GM23338 (cell line): Measurements from ENCODE around the gene MICALL2. TPM values are rescaled to one million over a fixed set of nuclear protein-coding genes. Genes with fewer than 3 reads are reported as not detected.

Experiments used
- ATAC-seq: fragments of 200-7000 bp; cut with Tn5 transposase; 3 replicates; pipeline ENCODE4 v1.9.1; 2020
- DNase-seq: peaks from one replicate; pipeline ENCODE4 v3.0.0-alpha.2; 2015; ENCODE audit warnings: low spot score
- H2AFZ ChIP-seq: fragments of 200-600 bp; sonication (generic); 2 replicates; pipeline ENCODE4 v1.8.0; 2016; ENCODE audit warnings: antibody characterized with exemption, mild to moderate bottlenecking, moderate library complexity
- H3F3A ChIP-seq: fragments of 200-600 bp; sonication (generic); replicated peaks from 2 replicates; pipeline ENCODE4 v1.8.0; 2017; ENCODE audit warnings: antibody characterized with exemption, mixed run types, low read depth
- H3K27ac ChIP-seq: fragments of 200-600 bp; sonication (generic); 2 replicates; pipeline ENCODE4 v1.6.1; 2016; ENCODE audit warnings: low read depth
- H3K27me3 ChIP-seq: fragments of 200-600 bp; sonication (generic); 2 replicates; pipeline ENCODE4 v1.8.0; 2016; ENCODE audit warnings: mild to moderate bottlenecking, mixed run types, moderate library complexity; ENCODE audit not compliant: insufficient read depth
- H3K36me3 ChIP-seq: fragments of 200-600 bp; sonication (generic); 2 replicates; pipeline ENCODE4 v1.8.0; 2016; ENCODE audit warnings: mild to moderate bottlenecking; ENCODE audit not compliant: insufficient read depth
- H3K4me1 ChIP-seq: fragments of 200-600 bp; sonication (generic); 2 replicates; pipeline ENCODE4 v1.8.0; 2016; ENCODE audit warnings: mild to moderate bottlenecking, moderate library complexity; ENCODE audit not compliant: insufficient read depth
- H3K4me2 ChIP-seq: fragments of 200-600 bp; sonication (generic); 2 replicates; pipeline ENCODE4 v1.7.1; 2017; ENCODE audit warnings: mixed run types
- H3K4me3 ChIP-seq: fragments of 200-600 bp; sonication (generic); 2 replicates; pipeline ENCODE4 v1.6.1; 2016; ENCODE audit warnings: mixed run types
- H3K79me2 ChIP-seq: fragments of 200-600 bp; sonication (generic); replicated peaks from 2 replicates; pipeline ENCODE4 v1.8.0; 2017; ENCODE audit warnings: mild to moderate bottlenecking; ENCODE audit not compliant: insufficient read depth
- H3K9me2 ChIP-seq: fragments of 200-600 bp; sonication (generic); 2 replicates; pipeline ENCODE4 v1.8.0; 2017; ENCODE audit not compliant: insufficient read depth
- H4K20me1 ChIP-seq: fragments of 200-600 bp; sonication (generic); replicated peaks from 2 replicates; pipeline ENCODE4 v1.8.0; 2017; ENCODE audit warnings: mild to moderate bottlenecking; ENCODE audit not compliant: insufficient read depth
- H3K27ac Mint-ChIP-seq: 2 replicates; pipeline ENCODE4 v1.8.0; 2020; ENCODE audit warnings: inconsistent platforms, mild to moderate bottlenecking, moderate library complexity, mixed read lengths
- H3K27me3 Mint-ChIP-seq: 3 replicates; pipeline ENCODE4 v1.8.0; 2022; ENCODE audit warnings: low read depth, mild to moderate bottlenecking, moderate library complexity, mixed read lengths, inconsistent platforms; ENCODE audit not compliant: insufficient read depth, poor library complexity
- H3K36me3 Mint-ChIP-seq: 3 replicates; pipeline ENCODE4 v1.8.0; 2021; ENCODE audit warnings: low read depth, mild to moderate bottlenecking, inconsistent platforms, moderate library complexity, mixed read lengths
- H3K4me1 Mint-ChIP-seq: 3 replicates; pipeline ENCODE4 v1.8.0; 2020; ENCODE audit warnings: mild to moderate bottlenecking, inconsistent platforms, mixed read lengths
- H3K4me3 Mint-ChIP-seq: 3 replicates; pipeline ENCODE4 v1.8.0; 2021; ENCODE audit warnings: moderate library complexity, mild to moderate bottlenecking, inconsistent platforms, mixed read lengths
- H3K9me3 Mint-ChIP-seq: 3 replicates; pipeline ENCODE4 v1.8.0; 2020; ENCODE audit warnings: moderate library complexity, mild to moderate bottlenecking, inconsistent platforms, mixed read lengths
- EZH2phosphoT487 ChIP-seq: fragments of 200-600 bp; sonication (generic); IDR thresholded peaks from one replicate; pipeline ENCODE4 v1.8.1; 2018; ENCODE audit warnings: antibody characterized with exemption; ENCODE audit not compliant: unreplicated experiment
- NANOG ChIP-seq: IDR thresholded peaks from 2 replicates; pipeline ENCODE4 v1.6.1; 2016; ENCODE audit warnings: antibody characterized with exemption, borderline replicate concordance
- POLR2AphosphoS5 ChIP-seq: IDR thresholded peaks from 2 replicates; pipeline ENCODE4 v1.6.1; 2016; ENCODE audit warnings: antibody characterized with exemption, low read depth
- ZNF114 ChIP-seq: fragments of 250-450 bp; sonication (Bioruptor Pico); IDR thresholded peaks from 2 replicates; pipeline ENCODE4 v1.5.0; 2020; ENCODE audit warnings: mild to moderate bottlenecking, moderate library complexity
- ZNF331 ChIP-seq: fragments of 250-450 bp; sonication (Bioruptor Pico); IDR thresholded peaks from 2 replicates; pipeline ENCODE4 v1.5.0; 2020; ENCODE audit warnings: low read depth, mild to moderate bottlenecking, moderate library complexity
- polyA plus RNA-seq: library from polyadenylated mRNA; unstranded; fragments of >200 nt; fragmentation: Nextera tagmentation; extraction: Ambion mirVana; gene quantifications from 2 replicates; pipeline ENCODE4 v1.2.1, GENCODE V29; 2016
- total RNA-seq: library from RNA; depleted of rRNA; stranded (reverse); fragments of >200 nt; shearing (Covaris generic); gene quantifications from 2 replicates; pipeline ENCODE4 v1.2.3, GENCODE V29; 2014
- TF ChIP-seq, protein P1 (sequence below): IDR thresholded peaks from one replicate; pipeline ENCODE4 v1.6.1; 2018; ENCODE audit warnings: antibody characterized with exemption; ENCODE audit not compliant: unreplicated experiment
- TF ChIP-seq, protein P2 (sequence below): fragments of 250-450 bp; sonication (Bioruptor Pico); IDR thresholded peaks from 2 replicates; pipeline ENCODE4 v1.5.0; 2020; ENCODE audit warnings: mild to moderate bottlenecking, moderate library complexity

Gene MICALL2
- total and polyA plus RNA-seq, 2 experiments from 2014 or later: 7.0 to 13.0 TPM

DNA sequence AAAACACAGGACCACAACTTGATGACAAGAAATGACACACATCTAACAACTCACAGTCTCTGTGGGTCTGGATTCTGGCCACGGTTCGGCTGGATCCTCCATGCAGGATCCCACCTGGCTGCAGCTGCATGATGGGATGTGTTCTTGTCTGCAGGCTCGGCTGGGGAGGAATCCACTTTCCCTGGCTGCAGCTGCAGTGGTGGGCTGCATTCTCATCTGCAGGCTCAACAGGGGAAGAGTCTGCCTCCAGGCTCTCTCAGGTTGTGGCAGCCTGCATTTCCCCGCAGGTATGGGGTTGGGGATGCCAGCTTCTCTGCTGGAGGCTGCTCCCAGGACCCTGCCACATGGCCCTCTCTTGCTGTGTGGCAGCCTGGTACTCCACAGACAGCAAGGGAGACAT, 64.9 kb downstream of the MICALL2 start:
- Histone ChIP-seq H4K20me1 (no peaks in the 10 kb centered on the region), H3K4me1 (no peaks in the 10 kb centered on the region), H3K27ac (no peak overlapping the region), H3K4me2 (no peak overlapping the region), H2AFZ (no peak overlapping the region), H3K79me2 (no peaks in the 10 kb centered on the region), H3F3A (no peaks in the 10 kb centered on the region), H3K36me3 (no peaks in the 10 kb centered on the region), H3K4me3 (no peak overlapping the region), H3K9me2 (no peaks in the 10 kb centered on the region), H3K27me3 (no peaks in the 10 kb centered on the region)
- ATAC-seq: no peak
- DNase-seq: no peak
- H3K27ac Mint-ChIP-seq: no peak overlapping the region
- no peaks in the 10 kb centered on the region for H3K4me1 Mint-ChIP-seq
- H3K9me3 Mint-ChIP-seq: peaks cover 19% of the 10 kb centered on the region
- no peaks in the 10 kb centered on the region for H3K36me3 Mint-ChIP-seq
- no peak overlapping the region for H3K4me3 Mint-ChIP-seq
- TF ChIP-seq POLR2AphosphoS5 (no peak), EZH2phosphoT487 (no peak), ZNF331 (CRISPR knock-in tag) (no peak), NANOG (no peak), ZNF114 (no peak)
- TF ChIP-seq, protein P1, sequence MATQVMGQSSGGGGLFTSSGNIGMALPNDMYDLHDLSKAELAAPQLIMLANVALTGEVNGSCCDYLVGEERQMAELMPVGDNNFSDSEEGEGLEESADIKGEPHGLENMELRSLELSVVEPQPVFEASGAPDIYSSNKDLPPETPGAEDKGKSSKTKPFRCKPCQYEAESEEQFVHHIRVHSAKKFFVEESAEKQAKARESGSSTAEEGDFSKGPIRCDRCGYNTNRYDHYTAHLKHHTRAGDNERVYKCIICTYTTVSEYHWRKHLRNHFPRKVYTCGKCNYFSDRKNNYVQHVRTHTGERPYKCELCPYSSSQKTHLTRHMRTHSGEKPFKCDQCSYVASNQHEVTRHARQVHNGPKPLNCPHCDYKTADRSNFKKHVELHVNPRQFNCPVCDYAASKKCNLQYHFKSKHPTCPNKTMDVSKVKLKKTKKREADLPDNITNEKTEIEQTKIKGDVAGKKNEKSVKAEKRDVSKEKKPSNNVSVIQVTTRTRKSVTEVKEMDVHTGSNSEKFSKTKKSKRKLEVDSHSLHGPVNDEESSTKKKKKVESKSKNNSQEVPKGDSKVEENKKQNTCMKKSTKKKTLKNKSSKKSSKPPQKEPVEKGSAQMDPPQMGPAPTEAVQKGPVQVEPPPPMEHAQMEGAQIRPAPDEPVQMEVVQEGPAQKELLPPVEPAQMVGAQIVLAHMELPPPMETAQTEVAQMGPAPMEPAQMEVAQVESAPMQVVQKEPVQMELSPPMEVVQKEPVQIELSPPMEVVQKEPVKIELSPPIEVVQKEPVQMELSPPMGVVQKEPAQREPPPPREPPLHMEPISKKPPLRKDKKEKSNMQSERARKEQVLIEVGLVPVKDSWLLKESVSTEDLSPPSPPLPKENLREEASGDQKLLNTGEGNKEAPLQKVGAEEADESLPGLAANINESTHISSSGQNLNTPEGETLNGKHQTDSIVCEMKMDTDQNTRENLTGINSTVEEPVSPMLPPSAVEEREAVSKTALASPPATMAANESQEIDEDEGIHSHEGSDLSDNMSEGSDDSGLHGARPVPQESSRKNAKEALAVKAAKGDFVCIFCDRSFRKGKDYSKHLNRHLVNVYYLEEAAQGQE: no peak
- TF ChIP-seq, protein P2, sequence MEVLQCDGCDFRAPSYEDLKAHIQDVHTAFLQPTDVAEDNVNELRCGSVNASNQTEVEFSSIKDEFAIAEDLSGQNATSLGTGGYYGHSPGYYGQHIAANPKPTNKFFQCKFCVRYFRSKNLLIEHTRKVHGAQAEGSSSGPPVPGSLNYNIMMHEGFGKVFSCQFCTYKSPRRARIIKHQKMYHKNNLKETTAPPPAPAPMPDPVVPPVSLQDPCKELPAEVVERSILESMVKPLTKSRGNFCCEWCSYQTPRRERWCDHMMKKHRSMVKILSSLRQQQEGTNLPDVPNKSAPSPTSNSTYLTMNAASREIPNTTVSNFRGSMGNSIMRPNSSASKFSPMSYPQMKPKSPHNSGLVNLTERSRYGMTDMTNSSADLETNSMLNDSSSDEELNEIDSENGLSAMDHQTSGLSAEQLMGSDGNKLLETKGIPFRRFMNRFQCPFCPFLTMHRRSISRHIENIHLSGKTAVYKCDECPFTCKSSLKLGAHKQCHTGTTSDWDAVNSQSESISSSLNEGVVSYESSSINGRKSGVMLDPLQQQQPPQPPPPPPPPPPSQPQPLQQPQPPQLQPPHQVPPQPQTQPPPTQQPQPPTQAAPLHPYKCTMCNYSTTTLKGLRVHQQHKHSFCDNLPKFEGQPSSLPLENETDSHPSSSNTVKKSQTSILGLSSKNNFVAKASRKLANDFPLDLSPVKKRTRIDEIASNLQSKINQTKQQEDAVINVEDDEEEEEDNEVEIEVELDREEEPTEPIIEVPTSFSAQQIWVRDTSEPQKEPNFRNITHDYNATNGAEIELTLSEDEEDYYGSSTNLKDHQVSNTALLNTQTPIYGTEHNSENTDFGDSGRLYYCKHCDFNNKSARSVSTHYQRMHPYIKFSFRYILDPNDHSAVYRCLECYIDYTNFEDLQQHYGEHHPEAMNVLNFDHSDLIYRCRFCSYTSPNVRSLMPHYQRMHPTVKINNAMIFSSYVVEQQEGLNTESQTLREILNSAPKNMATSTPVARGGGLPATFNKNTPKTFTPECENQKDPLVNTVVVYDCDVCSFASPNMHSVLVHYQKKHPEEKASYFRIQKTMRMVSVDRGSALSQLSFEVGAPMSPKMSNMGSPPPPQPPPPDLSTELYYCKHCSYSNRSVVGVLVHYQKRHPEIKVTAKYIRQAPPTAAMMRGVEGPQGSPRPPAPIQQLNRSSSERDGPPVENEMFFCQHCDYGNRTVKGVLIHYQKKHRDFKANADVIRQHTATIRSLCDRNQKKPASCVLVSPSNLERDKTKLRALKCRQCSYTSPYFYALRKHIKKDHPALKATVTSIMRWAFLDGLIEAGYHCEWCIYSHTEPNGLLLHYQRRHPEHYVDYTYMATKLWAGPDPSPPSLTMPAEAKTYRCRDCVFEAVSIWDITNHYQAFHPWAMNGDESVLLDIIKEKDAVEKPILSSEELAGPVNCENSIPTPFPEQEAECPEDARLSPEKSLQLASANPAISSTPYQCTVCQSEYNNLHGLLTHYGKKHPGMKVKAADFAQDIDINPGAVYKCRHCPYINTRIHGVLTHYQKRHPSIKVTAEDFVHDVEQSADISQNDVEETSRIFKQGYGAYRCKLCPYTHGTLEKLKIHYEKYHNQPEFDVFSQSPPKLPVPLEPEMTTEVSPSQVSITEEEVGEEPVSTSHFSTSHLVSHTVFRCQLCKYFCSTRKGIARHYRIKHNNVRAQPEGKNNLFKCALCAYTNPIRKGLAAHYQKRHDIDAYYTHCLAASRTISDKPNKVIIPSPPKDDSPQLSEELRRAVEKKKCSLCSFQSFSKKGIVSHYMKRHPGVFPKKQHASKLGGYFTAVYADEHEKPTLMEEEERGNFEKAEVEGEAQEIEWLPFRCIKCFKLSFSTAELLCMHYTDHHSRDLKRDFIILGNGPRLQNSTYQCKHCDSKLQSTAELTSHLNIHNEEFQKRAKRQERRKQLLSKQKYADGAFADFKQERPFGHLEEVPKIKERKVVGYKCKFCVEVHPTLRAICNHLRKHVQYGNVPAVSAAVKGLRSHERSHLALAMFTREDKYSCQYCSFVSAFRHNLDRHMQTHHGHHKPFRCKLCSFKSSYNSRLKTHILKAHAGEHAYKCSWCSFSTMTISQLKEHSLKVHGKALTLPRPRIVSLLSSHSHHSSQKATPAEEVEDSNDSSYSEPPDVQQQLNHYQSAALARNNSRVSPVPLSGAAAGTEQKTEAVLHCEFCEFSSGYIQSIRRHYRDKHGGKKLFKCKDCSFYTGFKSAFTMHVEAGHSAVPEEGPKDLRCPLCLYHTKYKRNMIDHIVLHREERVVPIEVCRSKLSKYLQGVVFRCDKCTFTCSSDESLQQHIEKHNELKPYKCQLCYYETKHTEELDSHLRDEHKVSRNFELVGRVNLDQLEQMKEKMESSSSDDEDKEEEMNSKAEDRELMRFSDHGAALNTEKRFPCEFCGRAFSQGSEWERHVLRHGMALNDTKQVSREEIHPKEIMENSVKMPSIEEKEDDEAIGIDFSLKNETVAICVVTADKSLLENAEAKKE: no peak
- peaks cover 3% of the 10 kb centered on the region for H3K27me3 Mint-ChIP-seq
